ENCODE results near the gene ZNF79.

DNA sequence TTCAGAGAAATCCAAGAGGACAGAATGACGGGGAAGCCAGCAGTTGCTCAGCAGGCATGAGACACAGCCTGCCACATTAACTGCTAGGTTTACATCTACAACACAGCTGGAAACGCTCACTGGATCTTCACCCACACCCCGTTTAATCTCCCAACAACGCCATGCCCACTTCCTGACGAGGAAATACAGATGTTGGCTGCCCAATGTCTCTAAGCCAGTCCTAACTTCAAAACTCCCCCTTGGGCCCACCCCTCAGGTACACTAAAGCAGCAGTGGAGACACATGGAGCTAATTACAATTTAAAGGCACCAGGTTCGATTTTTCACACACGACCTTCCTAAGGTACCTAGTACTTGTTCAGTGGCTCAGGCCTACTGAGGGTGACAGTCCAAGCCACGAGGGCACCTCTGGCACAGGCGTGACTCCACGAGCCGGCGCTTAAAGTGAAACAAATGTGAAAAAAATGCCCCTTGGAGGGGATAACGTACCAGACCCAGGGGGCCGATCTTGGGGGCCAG is 26.1 kb downstream of the ZNF79 start:
- TF ChIP-seq SMARCA4 (IDR thresholded peaks at IDR 0.05) = no peak
- TF ChIP-seq, protein P1, sequence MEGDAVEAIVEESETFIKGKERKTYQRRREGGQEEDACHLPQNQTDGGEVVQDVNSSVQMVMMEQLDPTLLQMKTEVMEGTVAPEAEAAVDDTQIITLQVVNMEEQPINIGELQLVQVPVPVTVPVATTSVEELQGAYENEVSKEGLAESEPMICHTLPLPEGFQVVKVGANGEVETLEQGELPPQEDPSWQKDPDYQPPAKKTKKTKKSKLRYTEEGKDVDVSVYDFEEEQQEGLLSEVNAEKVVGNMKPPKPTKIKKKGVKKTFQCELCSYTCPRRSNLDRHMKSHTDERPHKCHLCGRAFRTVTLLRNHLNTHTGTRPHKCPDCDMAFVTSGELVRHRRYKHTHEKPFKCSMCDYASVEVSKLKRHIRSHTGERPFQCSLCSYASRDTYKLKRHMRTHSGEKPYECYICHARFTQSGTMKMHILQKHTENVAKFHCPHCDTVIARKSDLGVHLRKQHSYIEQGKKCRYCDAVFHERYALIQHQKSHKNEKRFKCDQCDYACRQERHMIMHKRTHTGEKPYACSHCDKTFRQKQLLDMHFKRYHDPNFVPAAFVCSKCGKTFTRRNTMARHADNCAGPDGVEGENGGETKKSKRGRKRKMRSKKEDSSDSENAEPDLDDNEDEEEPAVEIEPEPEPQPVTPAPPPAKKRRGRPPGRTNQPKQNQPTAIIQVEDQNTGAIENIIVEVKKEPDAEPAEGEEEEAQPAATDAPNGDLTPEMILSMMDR (IDR thresholded peaks at IDR 0.05 in 2 of 3, conservative IDR thresholded peaks at IDR 0.05 in 1 of 3; ENCODE audit: insufficient read depth in 2 of 3, low read depth in 1 of 3, low read length in 3 of 3) = no peak
- TF ChIP-seq, protein P2, sequence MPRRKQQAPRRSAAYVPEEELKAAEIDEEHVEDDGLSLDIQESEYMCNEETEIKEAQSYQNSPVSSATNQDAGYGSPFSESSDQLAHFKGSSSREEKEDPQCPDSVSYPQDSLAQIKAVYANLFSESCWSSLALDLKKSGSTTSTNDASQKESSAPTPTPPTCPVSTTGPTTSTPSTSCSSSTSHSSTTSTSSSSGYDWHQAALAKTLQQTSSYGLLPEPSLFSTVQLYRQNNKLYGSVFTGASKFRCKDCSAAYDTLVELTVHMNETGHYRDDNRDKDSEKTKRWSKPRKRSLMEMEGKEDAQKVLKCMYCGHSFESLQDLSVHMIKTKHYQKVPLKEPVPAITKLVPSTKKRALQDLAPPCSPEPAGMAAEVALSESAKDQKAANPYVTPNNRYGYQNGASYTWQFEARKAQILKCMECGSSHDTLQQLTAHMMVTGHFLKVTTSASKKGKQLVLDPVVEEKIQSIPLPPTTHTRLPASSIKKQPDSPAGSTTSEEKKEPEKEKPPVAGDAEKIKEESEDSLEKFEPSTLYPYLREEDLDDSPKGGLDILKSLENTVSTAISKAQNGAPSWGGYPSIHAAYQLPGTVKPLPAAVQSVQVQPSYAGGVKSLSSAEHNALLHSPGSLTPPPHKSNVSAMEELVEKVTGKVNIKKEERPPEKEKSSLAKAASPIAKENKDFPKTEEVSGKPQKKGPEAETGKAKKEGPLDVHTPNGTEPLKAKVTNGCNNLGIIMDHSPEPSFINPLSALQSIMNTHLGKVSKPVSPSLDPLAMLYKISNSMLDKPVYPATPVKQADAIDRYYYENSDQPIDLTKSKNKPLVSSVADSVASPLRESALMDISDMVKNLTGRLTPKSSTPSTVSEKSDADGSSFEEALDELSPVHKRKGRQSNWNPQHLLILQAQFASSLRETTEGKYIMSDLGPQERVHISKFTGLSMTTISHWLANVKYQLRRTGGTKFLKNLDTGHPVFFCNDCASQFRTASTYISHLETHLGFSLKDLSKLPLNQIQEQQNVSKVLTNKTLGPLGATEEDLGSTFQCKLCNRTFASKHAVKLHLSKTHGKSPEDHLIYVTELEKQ (CRISPR knock-in tag; IDR thresholded peaks at IDR 0.05) = no peak
- no peak for TF ChIP-seq RBM39 (optimal IDR thresholded peaks at IDR 0.05; ENCODE audit: low read depth, low read length)
- no peak for TF ChIP-seq ZFP36 (IDR thresholded peaks at IDR 0.05; ENCODE audit: low read depth, low read length, partially characterized antibody)
- no peak for TF ChIP-seq EP300 (IDR thresholded peaks at IDR 0.05; ENCODE audit: low read length)
- TF ChIP-seq ZKSCAN1 (IDR thresholded peaks at IDR 0.05; ENCODE audit: low read depth, low read length) = no peak
- no peak; the same call in 1 of the 2 replicates for TF ChIP-seq POLR2AphosphoS5 (IDR thresholded peaks at IDR 0.05; ENCODE audit: control insufficient read depth, insufficient read depth, low read depth, low read length)
- TF ChIP-seq ARID4B (CRISPR knock-in tag; IDR thresholded peaks at IDR 0.05) = no peak
